Left ventricle myocardium superior (tissue), 1 donor: Measurements from ENCODE around the gene POLR3F. TPM values are rescaled to one million over a fixed set of nuclear protein-coding genes. Genes with fewer than 3 reads are reported as not detected.

Experiments used
- microRNA-seq: library from miRNA; unstranded; fragments of <30 nt; microRNA quantifications from one replicate; pipeline ENCODE4 v1.2.0, GENCODE V29; 2020; ENCODE audit warnings: borderline number of aligned reads
- total RNA-seq: library from RNA; stranded (reverse); fragmentation: NEBNext Ultra II Directional; extraction: Animal tissue kit (Norgen Biotek cat#: 25700); gene quantifications from one replicate; pipeline ENCODE4 v1.2.1, GENCODE V29; 2021
- donor health status: DM: no; HTN: yes; CAD: no; lungs with severe emphysema.

Gene POLR3F
- total RNA-seq, 1 donor from 2014 or later, result 9.9 TPM

Small RNAs within 50 kb of the gene (microRNA-seq; reads per million reads assigned to microRNA genes)
- gene MIR3192, result not detected

Other genes with a start within 250 kb of the POLR3F start
- 6.3 TPM for gene ZNF133, start 178.9 kb upstream of the POLR3F start, total RNA-seq
- gene DZANK1, start 360 bp upstream of the POLR3F start, total RNA-seq, result 0.50 TPM
- gene RBBP9, start 29.8 kb downstream of the POLR3F start, total RNA-seq, result 5.1 TPM
- 9.5 TPM for gene SEC23B, start 40.5 kb downstream of the POLR3F start, total RNA-seq
- 112 TPM for gene SMIM26, start 100.0 kb downstream of the POLR3F start, total RNA-seq
- 10.7 TPM for gene DTD1, start 120.7 kb downstream of the POLR3F start, total RNA-seq